Activated T-helper 1 cell treated with anti-CD3 and anti-CD28 coated beads, Interleukin-12 subunit alpha, Interleukin-12 subunit beta, Interleukin-2, Interleukin-4 antibody, amounts not matched to agents 30 ng/mL and 10 ng/mL and 1 ng/mL, durations not matched to agents 14 hours and 24 hours and 36 hours (primary cell): Measurements from ENCODE around the gene ACTN4. TPM values are rescaled to one million over a fixed set of nuclear protein-coding genes. Genes with fewer than 3 reads are reported as not detected.

Source experiments
- DNase-seq: peaks from one replicate; pipeline ENCODE4 v3.0.0; 2021; ENCODE audit warnings: low spot score
- H3K27ac Mint-ChIP-seq: one replicate; pipeline ENCODE4 v1.8.0; 2021; ENCODE audit warnings: mild to moderate bottlenecking, mixed read lengths
- H3K27me3 Mint-ChIP-seq: one replicate; pipeline ENCODE4 v1.8.0; 2022; ENCODE audit warnings: mild to moderate bottlenecking, moderate library complexity, mixed read lengths; ENCODE audit not compliant: insufficient read depth
- H3K36me3 Mint-ChIP-seq: one replicate; pipeline ENCODE4 v1.8.0; 2021; ENCODE audit warnings: low read depth, mixed read lengths
- H3K4me1 Mint-ChIP-seq: one replicate; pipeline ENCODE4 v1.8.0; 2021; ENCODE audit warnings: low read depth, mixed read lengths
- H3K4me3 Mint-ChIP-seq: one replicate; pipeline ENCODE4 v1.8.0; 2021; ENCODE audit warnings: mild to moderate bottlenecking, moderate library complexity, mixed read lengths
- H3K9me3 Mint-ChIP-seq: one replicate; pipeline ENCODE4 v1.8.0; 2021; ENCODE audit warnings: mixed read lengths
- intact Hi-C: fragments of 100-400 bp; cut with micrococcal nuclease; formaldehyde crosslinking; loops from one replicate; pipeline ENCODE4 v1.15.1; 2024
- total RNA-seq: library from RNA; stranded (reverse); gene quantifications from 2 replicates; pipeline ENCODE4 v1.2.3, GENCODE V29; 2022

ACTN4 gene
- total RNA-seq, 1 donor from 2014 or later = 287 TPM

DNA sequence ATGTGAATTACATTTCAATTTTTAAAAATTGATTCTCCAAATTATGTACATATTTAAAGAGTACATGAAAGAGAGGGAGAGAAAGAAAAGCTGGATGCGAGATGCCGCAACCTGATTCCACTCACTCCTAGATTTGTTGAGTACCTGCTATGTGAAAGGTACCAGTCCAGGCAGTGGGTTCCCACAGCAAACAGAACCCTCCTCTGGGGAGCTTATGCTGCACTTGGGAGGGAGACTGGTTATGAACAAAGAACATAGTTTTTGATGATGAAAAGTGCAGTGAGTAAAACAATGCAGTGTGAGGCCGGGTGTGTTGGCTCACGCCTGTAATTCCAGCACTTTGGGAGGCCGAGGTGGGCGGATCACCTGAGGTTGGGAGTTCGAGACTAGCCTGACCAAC is 43.4 kb downstream of the ACTN4 start:
- peaks cover 81% of the 10 kb centered on the region for H3K4me1 Mint-ChIP-seq
- H3K36me3 Mint-ChIP-seq = peaks cover 19% of the 10 kb centered on the region
- intact Hi-C loops = no loop called here
- no peak overlapping the region for H3K4me3 Mint-ChIP-seq
- H3K27ac Mint-ChIP-seq = no peak overlapping the region
- no peaks in the 10 kb centered on the region for H3K27me3 Mint-ChIP-seq
- DNase-seq = no peak
- no peaks in the 10 kb centered on the region for H3K9me3 Mint-ChIP-seq

DNA sequence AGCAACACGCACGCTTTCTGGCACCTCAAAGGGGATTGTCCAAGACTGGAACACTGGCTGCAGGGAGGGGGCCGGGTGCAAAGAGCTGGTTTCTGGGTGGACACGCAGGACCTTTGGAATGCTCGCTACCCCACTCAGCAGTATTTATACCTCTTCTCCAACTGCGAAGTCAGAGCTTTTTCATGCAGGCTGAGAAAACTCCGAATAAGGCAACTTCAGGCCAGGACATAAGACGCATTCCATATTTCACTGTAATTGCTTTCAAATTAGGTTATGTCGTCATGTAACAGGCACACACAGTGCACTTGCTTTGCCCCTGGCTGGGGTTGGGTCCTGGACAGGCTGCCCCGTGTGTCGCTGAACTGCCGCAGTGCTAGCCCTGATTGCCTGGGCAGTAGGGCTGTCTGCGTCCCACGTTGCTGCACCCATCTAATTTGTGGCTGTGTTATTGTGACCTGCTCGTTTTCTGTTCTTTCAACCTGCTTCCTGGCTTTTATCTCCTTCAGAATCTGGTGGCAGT is 44.5 kb downstream of the ACTN4 start:
- intact Hi-C loops = no loop called here
- no peaks in the 10 kb centered on the region for H3K9me3 Mint-ChIP-seq
- peaks cover 80% of the 10 kb centered on the region for H3K4me1 Mint-ChIP-seq
- DNase-seq = no peak
- peaks cover 16% of the 10 kb centered on the region for H3K36me3 Mint-ChIP-seq
- no peaks in the 10 kb centered on the region for H3K27me3 Mint-ChIP-seq
- no peak overlapping the region for H3K4me3 Mint-ChIP-seq
- H3K27ac Mint-ChIP-seq = peak overlapping the region; percentile 40

DNA sequence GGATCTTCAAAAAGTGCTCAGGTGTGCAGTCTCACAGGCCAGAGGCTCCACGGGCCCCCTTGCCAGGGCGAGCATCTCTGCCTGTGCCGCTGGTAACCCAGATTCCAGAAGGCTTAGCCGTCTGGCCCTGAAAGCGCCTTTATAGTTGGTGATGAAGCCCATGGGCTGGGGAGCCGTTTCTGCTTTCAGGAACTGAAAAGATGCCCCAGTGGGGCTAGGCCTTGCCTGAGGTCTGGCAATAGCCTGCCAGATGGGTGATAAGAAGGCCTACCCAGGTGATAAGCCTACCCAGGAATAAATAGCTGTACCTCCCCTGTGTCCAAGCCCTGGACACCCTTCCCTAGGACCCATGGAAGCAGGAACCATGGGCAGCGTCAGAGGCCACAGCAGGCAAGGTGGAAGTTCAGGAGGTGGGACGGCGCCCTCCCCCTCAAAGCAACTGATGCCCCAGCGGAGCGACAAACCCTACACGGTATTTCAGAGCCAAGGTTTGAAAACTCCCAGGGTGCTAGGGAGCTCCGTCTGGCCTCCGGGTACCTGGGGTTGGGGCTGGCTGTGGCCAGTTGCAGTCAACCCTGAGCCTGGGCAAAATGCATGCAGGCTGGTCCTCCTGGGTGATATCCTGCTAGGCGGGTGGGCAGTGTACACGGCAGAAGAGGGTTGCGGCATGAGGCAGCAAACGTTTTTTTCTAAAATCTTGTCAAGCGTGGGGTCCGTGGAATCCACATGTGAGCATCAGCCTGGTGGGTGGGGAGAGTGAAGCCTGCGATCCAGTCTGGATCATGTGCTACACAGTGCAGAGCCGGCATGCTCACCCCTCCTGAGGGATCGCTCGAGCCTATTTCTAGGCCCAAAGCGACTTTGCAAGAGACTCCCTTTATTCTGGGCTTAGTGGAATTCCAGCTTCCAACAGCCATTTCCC is 45.3 kb downstream of the ACTN4 start:
- intact Hi-C loops = no loop called here
- DNase-seq = no peak
- Mint-ChIP-seq H3K9me3 (no peaks in the 10 kb centered on the region), H3K4me3 (peak overlapping the region; percentile 46), H3K27me3 (no peaks in the 10 kb centered on the region), H3K36me3 (peaks cover 13% of the 10 kb centered on the region), H3K27ac (peak overlapping the region; percentile 51), H3K4me1 (peaks cover 80% of the 10 kb centered on the region)

DNA sequence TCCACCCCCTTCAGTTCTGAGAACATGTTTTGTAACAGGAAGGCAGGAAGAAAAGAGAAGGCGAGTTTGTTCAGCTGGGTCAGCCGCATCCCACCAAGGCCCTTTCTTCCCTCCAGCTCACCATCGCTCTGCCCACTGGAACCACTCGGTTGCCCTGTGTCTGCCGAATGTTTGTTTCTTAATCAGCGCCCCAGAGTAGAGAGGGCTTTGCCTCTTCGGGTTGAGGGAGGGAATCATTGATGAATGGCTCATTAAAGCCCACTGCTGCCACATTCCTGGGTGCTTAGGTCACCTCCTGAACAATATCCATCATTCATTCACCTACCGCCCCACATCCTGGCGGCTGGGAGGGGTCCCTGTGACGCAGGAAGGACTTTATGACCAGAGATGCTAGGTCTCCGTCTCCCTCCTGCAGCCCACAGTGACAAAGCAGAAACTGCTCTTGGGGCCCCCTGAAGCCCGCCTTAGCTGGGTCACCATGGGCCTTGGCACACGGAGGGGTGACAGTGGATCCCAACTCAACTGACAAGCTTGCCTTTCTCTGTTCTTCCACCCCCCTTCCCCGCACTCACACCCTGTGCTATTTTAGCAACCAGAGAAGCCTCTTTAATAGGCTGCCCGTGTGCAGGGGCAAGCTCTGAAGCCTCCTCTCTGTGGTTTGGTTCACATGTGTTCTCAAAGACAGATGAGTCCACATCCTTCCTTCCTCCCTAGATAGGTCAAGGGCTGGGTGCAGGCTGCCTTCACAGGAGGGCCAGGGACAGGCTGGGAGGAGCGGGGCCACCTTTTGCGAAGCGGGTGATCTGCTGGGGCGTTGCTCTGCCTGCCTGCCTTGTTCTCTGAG is 46.2 kb downstream of the ACTN4 start:
- Mint-ChIP-seq H3K36me3 (peaks cover 13% of the 10 kb centered on the region), H3K4me3 (peak overlapping the region; percentile 46), H3K9me3 (no peaks in the 10 kb centered on the region), H3K27ac (peak overlapping the region; percentile 51), H3K27me3 (no peaks in the 10 kb centered on the region), H3K4me1 (peaks cover 84% of the 10 kb centered on the region)
- no peak for DNase-seq
- intact Hi-C loops = no loop called here

DNA sequence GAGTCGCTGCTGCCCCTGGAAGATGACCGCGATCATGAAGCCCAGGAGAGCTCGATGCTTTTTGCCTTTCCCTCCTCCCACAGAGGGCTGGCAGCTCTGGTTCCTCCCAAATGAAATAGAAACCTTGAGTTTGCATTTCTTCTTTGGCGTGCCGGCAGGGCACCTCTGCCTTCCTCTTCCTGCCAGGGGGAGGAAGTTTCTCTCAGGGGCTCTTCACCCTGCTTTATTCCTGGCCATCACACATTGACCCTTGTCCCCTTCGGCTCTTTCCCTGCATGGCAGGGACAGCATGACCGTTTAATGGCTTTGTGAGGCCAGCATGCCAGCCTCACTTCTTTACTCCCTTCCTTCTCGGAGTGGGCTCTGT is 47.9 kb downstream of the ACTN4 start:
- no peaks in the 10 kb centered on the region for H3K9me3 Mint-ChIP-seq
- DNase-seq = no peak
- no peaks in the 10 kb centered on the region for H3K27me3 Mint-ChIP-seq
- intact Hi-C loops = no loop called here
- peaks cover 9% of the 10 kb centered on the region for H3K36me3 Mint-ChIP-seq
- peaks cover 87% of the 10 kb centered on the region for H3K4me1 Mint-ChIP-seq
- H3K27ac Mint-ChIP-seq = peak overlapping the region; percentile 34
- no peak overlapping the region for H3K4me3 Mint-ChIP-seq

DNA sequence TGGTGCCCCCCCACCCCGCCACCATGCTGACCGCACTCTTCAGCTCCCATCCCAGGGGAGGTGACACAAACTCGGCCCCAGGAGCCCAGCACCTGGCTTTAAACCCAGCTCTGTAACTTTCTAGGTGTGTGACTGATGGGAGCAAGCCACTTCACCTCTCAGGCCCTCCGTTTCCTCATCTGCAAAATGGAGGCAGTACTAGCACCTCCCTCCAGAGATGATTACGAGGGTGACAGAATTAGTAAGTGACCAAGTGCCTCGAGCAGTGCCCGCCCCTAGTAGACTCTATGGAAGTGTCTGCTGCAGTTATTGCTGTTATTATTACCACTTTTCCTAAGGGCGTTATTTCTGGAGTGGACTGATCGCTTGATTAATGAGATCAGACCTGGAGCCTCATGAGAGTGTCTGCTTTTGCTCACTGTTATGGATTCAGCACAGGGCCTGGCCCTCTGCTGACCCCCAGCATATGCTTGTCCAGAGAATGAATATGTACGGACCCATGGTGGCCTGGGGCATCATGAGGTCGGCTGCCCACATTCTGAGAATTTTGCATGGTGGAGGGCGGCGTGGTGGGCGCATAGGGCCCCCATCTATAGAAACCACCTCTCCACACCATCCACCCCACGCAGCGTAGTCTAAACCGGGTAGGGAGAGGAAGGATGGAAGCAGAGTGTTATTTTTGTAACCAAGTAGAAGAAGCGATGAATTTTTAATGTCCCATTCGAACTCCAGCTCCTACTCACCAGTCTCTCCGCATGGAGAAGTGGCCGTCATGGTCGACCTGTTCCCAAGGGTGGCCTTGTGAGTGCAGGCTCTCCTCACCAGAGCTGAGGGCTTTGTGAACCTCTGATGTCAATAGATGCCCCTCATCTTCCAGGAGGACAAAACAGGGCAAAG is 48.6 kb downstream of the ACTN4 start:
- Mint-ChIP-seq H3K27me3 (no peaks in the 10 kb centered on the region), H3K36me3 (peaks cover 14% of the 10 kb centered on the region), H3K4me1 (peaks cover 81% of the 10 kb centered on the region), H3K27ac (no peak overlapping the region), H3K9me3 (no peaks in the 10 kb centered on the region), H3K4me3 (no peak overlapping the region)
- intact Hi-C loops = no loop called here
- no peak for DNase-seq

DNA sequence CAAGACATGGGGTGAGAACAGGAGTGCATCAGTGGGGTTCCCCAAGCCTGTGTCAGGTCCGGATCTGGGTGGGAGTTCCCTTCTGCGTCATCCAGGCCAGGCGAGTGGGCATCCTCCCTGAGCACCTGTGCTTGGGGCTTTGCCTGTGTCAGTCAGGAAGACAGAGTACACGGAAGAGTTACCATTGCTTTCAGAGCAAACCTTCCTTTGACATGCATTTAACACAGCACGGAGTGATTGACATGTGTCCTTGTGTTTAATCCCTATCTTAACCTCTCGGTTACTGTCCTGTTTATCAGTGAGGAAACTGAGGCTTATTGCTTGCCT is 49.2 kb downstream of the ACTN4 start:
- H3K27ac Mint-ChIP-seq = peak overlapping the region; percentile 52
- no peak for DNase-seq
- peak overlapping the region; percentile 27 for H3K4me3 Mint-ChIP-seq
- H3K9me3 Mint-ChIP-seq = no peaks in the 10 kb centered on the region
- H3K27me3 Mint-ChIP-seq = no peaks in the 10 kb centered on the region
- H3K4me1 Mint-ChIP-seq = peaks cover 80% of the 10 kb centered on the region
- intact Hi-C loops = no loop called here
- H3K36me3 Mint-ChIP-seq = peaks cover 14% of the 10 kb centered on the region

DNA sequence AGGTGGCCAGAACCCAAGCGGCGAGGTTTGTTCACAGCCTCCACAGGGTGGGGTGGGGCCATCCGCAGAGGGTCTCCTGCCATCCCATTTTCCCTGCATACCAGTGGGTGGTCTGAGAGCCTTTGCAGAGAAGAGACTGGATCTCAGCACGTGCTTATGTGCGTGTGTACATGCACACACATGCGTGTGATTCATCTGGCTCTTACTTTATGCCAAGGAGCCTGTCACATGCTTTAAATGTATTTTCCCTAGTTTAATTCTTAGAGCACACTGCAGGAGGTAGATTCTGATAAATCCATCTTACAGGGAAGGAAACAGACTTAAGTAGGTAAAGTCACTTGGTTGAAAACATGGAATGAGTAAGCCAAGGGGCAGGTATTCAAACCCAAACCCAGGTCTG is 49.7 kb downstream of the ACTN4 start:
- Mint-ChIP-seq H3K27ac (no peak overlapping the region), H3K4me3 (no peak overlapping the region), H3K36me3 (peaks cover 14% of the 10 kb centered on the region), H3K4me1 (peaks cover 75% of the 10 kb centered on the region), H3K9me3 (no peaks in the 10 kb centered on the region), H3K27me3 (no peaks in the 10 kb centered on the region)
- DNase-seq = no peak
- intact Hi-C loops = no loop called here

DNA sequence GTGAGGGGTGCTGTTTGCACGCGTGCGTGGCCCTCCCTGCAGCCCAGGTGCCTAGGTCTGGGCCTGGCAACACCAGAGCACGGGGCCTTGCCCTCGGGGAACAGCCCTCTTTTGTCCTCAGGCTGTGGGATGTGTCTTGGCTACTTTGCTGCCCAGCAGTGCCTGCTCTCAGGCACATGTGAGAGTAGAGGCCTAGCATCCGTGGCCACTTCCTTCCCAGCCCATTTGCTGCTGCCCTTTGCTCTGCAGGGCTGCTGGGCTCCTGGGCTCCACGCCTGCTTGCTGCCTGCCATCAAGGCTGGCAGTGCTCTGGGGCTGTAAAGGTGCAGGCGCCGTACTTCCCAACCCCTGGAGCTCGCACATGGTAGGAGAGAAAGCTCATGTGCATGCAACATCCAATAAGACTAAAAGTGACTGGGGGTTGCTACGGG is 50.2 kb downstream of the ACTN4 start:
- Mint-ChIP-seq H3K27ac (peak overlapping the region; percentile 84), H3K4me1 (peaks cover 71% of the 10 kb centered on the region), H3K9me3 (no peaks in the 10 kb centered on the region), H3K36me3 (peaks cover 9% of the 10 kb centered on the region), H3K27me3 (no peaks in the 10 kb centered on the region), H3K4me3 (no peak overlapping the region)
- no peak for DNase-seq
- intact Hi-C loops = no loop called here

DNA sequence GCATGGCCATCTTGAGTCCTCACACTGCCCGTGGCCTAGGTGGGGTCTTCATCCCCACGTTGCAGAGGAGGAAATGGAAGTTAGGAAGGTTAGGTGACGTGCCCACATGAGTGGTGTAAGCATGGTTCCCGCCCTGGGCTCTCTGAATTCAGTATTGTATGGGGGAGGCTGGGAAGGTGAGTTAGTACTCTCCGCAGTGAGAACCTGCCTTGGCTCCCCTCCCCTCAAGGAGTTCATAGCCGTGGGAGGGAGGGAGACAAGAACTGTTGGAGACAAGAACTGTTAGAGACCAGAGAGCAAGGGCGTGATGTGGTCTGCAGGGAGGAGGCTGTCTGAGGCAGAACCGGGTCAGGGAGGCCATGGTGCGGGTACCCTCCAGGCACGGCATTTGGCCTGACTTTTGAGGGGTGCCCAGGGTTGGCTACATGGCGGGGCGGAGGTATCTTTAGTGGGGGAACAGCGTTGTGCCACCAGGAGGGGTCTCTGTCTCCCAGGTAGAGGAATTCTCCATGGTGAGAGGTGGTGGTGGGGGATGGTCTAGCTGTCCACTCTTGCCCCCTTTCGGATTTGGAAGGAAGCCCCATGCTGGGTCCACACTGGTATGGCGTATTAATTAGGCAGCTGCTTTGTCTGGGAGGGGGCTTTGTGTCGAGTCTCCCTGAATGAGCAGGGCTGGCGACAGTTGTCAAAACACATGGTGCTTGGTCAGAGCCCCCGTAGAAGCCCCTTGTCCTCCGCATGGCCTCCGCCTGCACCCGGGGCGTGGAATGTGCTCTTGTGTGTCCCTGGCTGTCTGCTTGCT is 51.0 kb downstream of the ACTN4 start:
- Mint-ChIP-seq H3K27me3 (no peaks in the 10 kb centered on the region), H3K36me3 (peaks cover 9% of the 10 kb centered on the region), H3K4me3 (peak overlapping the region; percentile 42), H3K9me3 (no peaks in the 10 kb centered on the region), H3K4me1 (peaks cover 63% of the 10 kb centered on the region), H3K27ac (peak overlapping the region; percentile 84)
- DNase-seq = no peak
- intact Hi-C loops = no loop called here

DNA sequence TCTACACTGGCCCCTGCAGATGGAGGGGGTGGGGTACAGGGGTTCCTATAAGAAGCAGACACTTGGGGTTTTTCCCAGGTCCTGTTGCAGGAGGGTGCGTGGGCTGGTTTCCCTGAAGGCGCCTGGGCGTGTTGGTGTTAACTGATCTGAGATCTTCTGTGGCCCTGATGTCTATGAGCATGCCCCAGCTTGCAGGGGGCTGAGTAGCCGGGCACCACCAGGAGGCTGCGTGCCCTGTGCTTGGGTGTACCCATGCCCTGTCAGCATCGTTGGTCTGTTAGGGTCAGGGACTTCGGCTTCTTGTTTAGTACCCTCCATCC is 51.5 kb downstream of the ACTN4 start:
- H3K27ac Mint-ChIP-seq = peak overlapping the region; percentile 59
- no peaks in the 10 kb centered on the region for H3K9me3 Mint-ChIP-seq
- H3K4me3 Mint-ChIP-seq = peak overlapping the region; percentile 42
- H3K27me3 Mint-ChIP-seq = no peaks in the 10 kb centered on the region
- no peak for DNase-seq
- H3K36me3 Mint-ChIP-seq = peaks cover 13% of the 10 kb centered on the region
- intact Hi-C loops = no loop called here
- H3K4me1 Mint-ChIP-seq = peaks cover 57% of the 10 kb centered on the region
